ENCODE data around the gene CYP4F11. TPM values are rescaled to one million over a fixed set of nuclear protein-coding genes. Genes with fewer than 3 reads are reported as not detected.

The CYP4F11 gene
- total and polyA plus RNA-seq, 2 of the 4 experiments (the other 2 are of a cell fraction), result not detected

GRCh38 chr19:15954820-15955219 lies 20.5 kb upstream of the CYP4F11 start:
- H3K4me3 ChIP-seq (ENCODE audit: insufficient read depth, low read depth, low read length), result no peak overlapping the region
- no TSS peak for BruUV-seq (replicated peaks)
- in situ Hi-C loops (cut with MboI; ENCODE audit: low sequenced_read_pairs), result no loop called here

More at GRCh38 chr19:15954820-15955219, 20.5 kb upstream of the CYP4F11 start:
- DNase-seq (no peak), ATAC-seq (ENCODE audit: low read depth) (no peak)
- H4K20me1 ChIP-seq (ENCODE audit: insufficient read depth, low read length), result no peaks in the 10 kb centered on the region
- no peak overlapping the region for H3K18ac ChIP-seq (ENCODE audit: low read depth, low read length)
- no peak overlapping the region for H3K4ac ChIP-seq (ENCODE audit: low read depth, low read length)
- no peak overlapping the region for H4K8ac ChIP-seq (ENCODE audit: low read depth in 2 of 2, low read length in 2 of 2)
- H2BK15ac ChIP-seq (ENCODE audit: low read depth, low read length), result no peak overlapping the region
- H3K27ac ChIP-seq (ENCODE audit: insufficient read depth, low read length), result no peak overlapping the region
- H2BK120ac ChIP-seq (ENCODE audit: low read depth, low read length), result no peak overlapping the region
- H3K79me1 ChIP-seq (ENCODE audit: low read depth in 1 of 2, low read length in 2 of 2), result no peaks in the 10 kb centered on the region
- H2AK5ac ChIP-seq (ENCODE audit: low read depth, low read length), result no peak overlapping the region
- no peak overlapping the region for H2BK5ac ChIP-seq (ENCODE audit: low read depth, low read length, poor library complexity, severe bottlenecking)
- H2AFZ ChIP-seq (replicated peaks; ENCODE audit: low read length, poor library complexity), result no peak overlapping the region
- H4K91ac ChIP-seq (ENCODE audit: insufficient read depth, low read depth, low read length), result no peak overlapping the region
- H3K9ac ChIP-seq (ENCODE audit: low read depth, low read length), result no peak overlapping the region
- ChIA-PET POLR2A (ENCODE audit: unreplicated experiment) (no interaction called here), CTCF (no interaction called here)
- dilution Hi-C loops (cut with HindIII; ENCODE audit: low sequenced_read_pairs, unreplicated experiment) (no loop called here), intact Hi-C loops (cut with micrococcal nuclease) (no loop called here)
- no peak overlapping the region for H3K14ac ChIP-seq (replicated peaks; ENCODE audit: low read depth, low read length)
- H3K4me2 ChIP-seq (ENCODE audit: low read depth, low read length), result no peak overlapping the region
- TF ChIP-seq POLR2A (IDR thresholded peaks at IDR 0.05; ENCODE audit: low read depth, low read length), result no peak
- no peak for TF ChIP-seq RAD21 (IDR thresholded peaks at IDR 0.05; ENCODE audit: low read length)
- TF ChIP-seq BHLHE40 (IDR thresholded peaks at IDR 0.05; ENCODE audit: low read depth, low read length), result no peak
- no peak for TF ChIP-seq ELK1 (IDR thresholded peaks at IDR 0.05; ENCODE audit: borderline replicate concordance, low read depth, low read length)
- no peak for TF ChIP-seq MAFK (IDR thresholded peaks at IDR 0.05; ENCODE audit: low read depth, low read length)
- no peak for TF ChIP-seq CTCF (conservative IDR thresholded peaks at IDR 0.05; ENCODE audit: low read depth, low read length)
- no peak for TF ChIP-seq NFE2L2 (IDR thresholded peaks at IDR 0.05; ENCODE audit: low read depth, low read length)
- no peak for TF ChIP-seq MXI1 (IDR thresholded peaks at IDR 0.05; ENCODE audit: borderline replicate concordance, low read depth, low read length)
- no peak for TF ChIP-seq MAZ (IDR thresholded peaks at IDR 0.05; ENCODE audit: borderline replicate concordance, low read depth, low read length)
- TF ChIP-seq RCOR1 (IDR thresholded peaks at IDR 0.05; ENCODE audit: insufficient replicate concordance, low read length), result no peak
- no peak for TF ChIP-seq USF2 (IDR thresholded peaks at IDR 0.05; ENCODE audit: low read depth, low read length)
- no peak for TF ChIP-seq CEBPB (IDR thresholded peaks at IDR 0.05; ENCODE audit: low read depth, low read length)
- no peak for TF ChIP-seq SMC3 (IDR thresholded peaks at IDR 0.05; ENCODE audit: low read depth, low read length)
- H3K36me3 ChIP-seq (ENCODE audit: control insufficient read depth, insufficient read depth, low read length), result no peaks in the 10 kb centered on the region
- no peak overlapping the region for H2AK9ac ChIP-seq (replicated peaks; ENCODE audit: low read depth, low read length, poor library complexity)
- H3K56ac ChIP-seq (ENCODE audit: extremely low read depth, insufficient read depth, low read length), result no peak overlapping the region
- no peaks in the 10 kb centered on the region for H3K27me3 ChIP-seq (ENCODE audit: control insufficient read depth, insufficient read depth, low read length)
- no peaks in the 10 kb centered on the region for H3K9me1 ChIP-seq (ENCODE audit: insufficient read depth, low read length)
- no peak overlapping the region for H3K23ac ChIP-seq (ENCODE audit: low read depth, low read length)
- 80% methylated on average over 1 of the region's 6 CpGs; no CpG with 5 or more reads in 1 of the 2 experiments for WGBS, 2 experiments (ENCODE audit: extremely low coverage in 2 of 2, insufficient read length in 1 of 2)
- no peaks in the 10 kb centered on the region for H3K4me1 ChIP-seq (ENCODE audit: control insufficient read depth, insufficient read depth, low read length)
- no peak overlapping the region for H2BK20ac ChIP-seq (ENCODE audit: low read depth, low read length)
- no peaks in the 10 kb centered on the region for H3K9me3 ChIP-seq (ENCODE audit: control insufficient read depth, insufficient read depth, low read length)
- no peak overlapping the region for H4K5ac ChIP-seq (ENCODE audit: low read depth, low read length)

Measured in IMR-90 (cell line).